Testis (tissue), 2 donors: ENCODE results near the gene SEC23IP.
"Not testable (repeated sequence)": the region's sequence is repeated elsewhere in the genome, so short reads cannot be mapped to it uniquely, and the experiment has no call there.

Source experiments
- CTCF ChIP-seq, 3 experiments: fragments of 450-650 bp in 2 of 3; fragments of 200-600 bp in 1 of 3; sonication (generic) in 1 of 3; IDR thresholded peaks; one replicate each; pipeline ENCODE4 v1.5.1; 2016 to 2019; ENCODE audit warnings: antibody characterized with exemption in 3 of 3, mild to moderate bottlenecking in 2 of 3, moderate library complexity in 1 of 3
- POLR2A ChIP-seq: fragments of 450-650 bp; IDR thresholded peaks from one replicate; pipeline ENCODE4 v1.6.1; 2017; ENCODE audit warnings: antibody characterized with exemption, mild to moderate bottlenecking, moderate library complexity

- TF ChIP-seq CTCF (IDR thresholded peaks at IDR 0.05); POLR2A: not testable (repeated sequence)
Observed at GRCh38 chr10:119890307-119890706, 2.2 kb upstream of the SEC23IP start.
